IMR-90 (cell line): Measurements from ENCODE around the gene CBFA2T3. TPM values are rescaled to one million over a fixed set of nuclear protein-coding genes. Genes with fewer than 3 reads are reported as not detected.

ENCODE experiments used
- ATAC-seq: fragments of 200-7000 bp; cut with Tn5 transposase; 2 replicates; pipeline ENCODE4 v1.9.1; 2020; ENCODE audit warnings: low read depth, mild to moderate bottlenecking, moderate library complexity
- BruUV-seq: library from RNA; stranded (reverse); fragments of 400-500 nt; replicated peaks from 2 replicates; lab custom pipeline; 2021; lab: Mats Ljungman, UMichigan
- CTCF ChIA-PET: fragments of 300-600 bp; formaldehyde crosslinking; extraction: SDS; loops from one replicate; lab custom pipeline; 2021; ENCODE audit warnings: antibody characterized with exemption; lab: Yijun Ruan, JAX
- POLR2A ChIA-PET: fragments of 300-600 bp; sonication (Branson Sonifier 250); formaldehyde crosslinking; loops from one replicate; lab custom pipeline; 2022; ENCODE audit warnings: antibody characterized with exemption; ENCODE audit not compliant: unreplicated experiment; lab: Charles Lee
- DNase-seq: peaks from one replicate; pipeline ENCODE4 v3.0.0; 2013
- H2AFZ ChIP-seq: replicated peaks from 2 replicates; pipeline ENCODE3; 2013; ENCODE audit warnings: low read length, mild to moderate bottlenecking; ENCODE audit not compliant: poor library complexity
- H2AK5ac ChIP-seq: 2 replicates; pipeline ENCODE4 v1.6.1; 2013; ENCODE audit warnings: low read depth, low read length, inconsistent platforms
- H2AK9ac ChIP-seq: replicated peaks from 2 replicates; pipeline ENCODE3; 2013; ENCODE audit warnings: mild to moderate bottlenecking, low read depth, low read length, moderate library complexity; ENCODE audit not compliant: poor library complexity
- H2BK120ac ChIP-seq: 2 replicates; pipeline ENCODE4 v1.6.1; 2013; ENCODE audit warnings: low read depth, low read length, inconsistent platforms
- H2BK15ac ChIP-seq: 3 replicates; pipeline ENCODE4 v1.6.1; 2013; ENCODE audit warnings: low read depth, low read length, inconsistent platforms
- H2BK20ac ChIP-seq: 2 replicates; pipeline ENCODE4 v1.6.1; 2013; ENCODE audit warnings: low read depth, mild to moderate bottlenecking, inconsistent platforms, low read length, moderate library complexity
- H2BK5ac ChIP-seq: 2 replicates; pipeline ENCODE4 v1.6.1; 2013; ENCODE audit warnings: mild to moderate bottlenecking, low read depth, low read length, inconsistent platforms; ENCODE audit not compliant: poor library complexity, severe bottlenecking
- H3K14ac ChIP-seq: replicated peaks from 2 replicates; pipeline ENCODE4 v1.6.1; 2013; ENCODE audit warnings: low read depth, low read length, inconsistent platforms
- H3K18ac ChIP-seq: 2 replicates; pipeline ENCODE4 v1.6.1; 2013; ENCODE audit warnings: low read depth, low read length, control low read depth
- H3K23ac ChIP-seq: 2 replicates; pipeline ENCODE4 v1.6.1; 2013; ENCODE audit warnings: low read depth, low read length, inconsistent platforms
- H3K27ac ChIP-seq: 2 replicates; pipeline ENCODE4 v1.5.1; 2013; ENCODE audit warnings: mild to moderate bottlenecking, control low read depth, low read length; ENCODE audit not compliant: insufficient read depth
- H3K27me3 ChIP-seq: 2 replicates; pipeline ENCODE4 v1.6.1; 2013; ENCODE audit warnings: low read length; ENCODE audit not compliant: control insufficient read depth, insufficient read depth
- H3K36me3 ChIP-seq: 2 replicates; pipeline ENCODE4 v1.6.1; 2013; ENCODE audit warnings: low read length, mixed read lengths; ENCODE audit not compliant: control insufficient read depth, insufficient read depth
- H3K4ac ChIP-seq: 2 replicates; pipeline ENCODE4 v1.6.1; 2013; ENCODE audit warnings: low read depth, low read length, inconsistent platforms
- H3K4me1 ChIP-seq: 2 replicates; pipeline ENCODE4 v1.6.1; 2013; ENCODE audit warnings: low read length, mixed read lengths; ENCODE audit not compliant: control insufficient read depth, insufficient read depth
- H3K4me2 ChIP-seq: 2 replicates; pipeline ENCODE4 v1.6.1; 2013; ENCODE audit warnings: low read depth, mild to moderate bottlenecking, control low read depth, low read length, moderate library complexity
- H3K4me3 ChIP-seq: 2 replicates; pipeline ENCODE4 v1.5.1; 2013; ENCODE audit warnings: low read depth, mild to moderate bottlenecking, control low read depth, low read length, moderate library complexity; ENCODE audit not compliant: insufficient read depth
- H3K56ac ChIP-seq: 2 replicates; pipeline ENCODE4 v1.6.1; 2013; ENCODE audit warnings: low read length, inconsistent platforms; ENCODE audit not compliant: insufficient read depth; ENCODE audit errors: extremely low read depth
- H3K79me1 ChIP-seq, 2 experiments: 2 replicates each; pipeline ENCODE4 v1.6.1; 2013; ENCODE audit warnings: low read length in 2 of 2, inconsistent platforms in 1 of 2, low read depth in 1 of 2
- H3K9ac ChIP-seq: 2 replicates; pipeline ENCODE4 v1.6.1; 2013; ENCODE audit warnings: low read depth, low read length, control low read depth
- H3K9me1 ChIP-seq: 2 replicates; pipeline ENCODE4 v1.6.1; 2013; ENCODE audit warnings: low read length, inconsistent platforms; ENCODE audit not compliant: insufficient read depth
- H3K9me3 ChIP-seq: 2 replicates; pipeline ENCODE4 v1.6.1; 2013; ENCODE audit warnings: low read length; ENCODE audit not compliant: control insufficient read depth, insufficient read depth
- H4K20me1 ChIP-seq: 2 replicates; pipeline ENCODE4 v1.6.1; 2013; ENCODE audit warnings: low read length, inconsistent platforms; ENCODE audit not compliant: insufficient read depth
- H4K5ac ChIP-seq: 2 replicates; pipeline ENCODE4 v1.6.1; 2013; ENCODE audit warnings: mild to moderate bottlenecking, low read depth, low read length, control low read depth
- H4K8ac ChIP-seq, 2 experiments: 2 replicates each; pipeline ENCODE4 v1.6.1; 2013; ENCODE audit warnings: low read depth in 2 of 2, low read length in 2 of 2, control low read depth in 1 of 2, inconsistent platforms in 1 of 2
- H4K91ac ChIP-seq: 2 replicates; pipeline ENCODE4 v1.6.1; 2013; ENCODE audit warnings: low read depth, low read length, inconsistent platforms; ENCODE audit not compliant: insufficient read depth
- BHLHE40 ChIP-seq: fragments of 150-350 bp; IDR thresholded peaks from 2 replicates; pipeline ENCODE4 v1.6.1; 2016; ENCODE audit warnings: mild to moderate bottlenecking, low read depth, low read length
- CHD1 ChIP-seq: IDR thresholded peaks from 2 replicates; pipeline ENCODE4 v1.6.1; 2012; ENCODE audit warnings: low read depth, low read length, improper control_type of control experiment
- MXI1 ChIP-seq: IDR thresholded peaks from 2 replicates; pipeline ENCODE4 v1.6.1; 2012; ENCODE audit warnings: low read depth, mild to moderate bottlenecking, low read length, moderate library complexity, borderline replicate concordance
- NFE2L2 ChIP-seq: fragments of 150-350 bp; IDR thresholded peaks from 2 replicates; pipeline ENCODE4 v1.6.1; 2016; ENCODE audit warnings: low read depth, mild to moderate bottlenecking, low read length
- RCOR1 ChIP-seq: IDR thresholded peaks from 2 replicates; pipeline ENCODE4 v1.6.1; 2012; ENCODE audit warnings: mild to moderate bottlenecking, low read length, improper control_type of control experiment; ENCODE audit not compliant: insufficient replicate concordance
- RFX5 ChIP-seq: IDR thresholded peaks from 2 replicates; pipeline ENCODE4 v1.8.0; 2012; ENCODE audit warnings: low read depth, mild to moderate bottlenecking, low read length, moderate library complexity
- WGBS, 2 experiments: methylation state at CpG; one replicate each; pipeline versions ENCODE4 v1.1.5 to v1.1.7; 2013; ENCODE audit warnings: missing lambda C conversion rate in 2 of 2; ENCODE audit not compliant: insufficient read length in 1 of 2; ENCODE audit errors: extremely low coverage in 2 of 2; 5-methylcytosine and 5-hydroxymethylcytosine counted together
- dilution Hi-C: fragments of 300-500 bp; cut with HindIII; formaldehyde crosslinking; loops from one replicate; pipeline ENCODE4 v1.14.3; 2018; ENCODE audit warnings: low sequenced_read_pairs; ENCODE audit not compliant: unreplicated experiment
- in situ Hi-C: fragments of 300-500 bp; cut with MboI; formaldehyde crosslinking; loops from 3 replicates; pipeline ENCODE4 v1.14.3; 2019; ENCODE audit warnings: low sequenced_read_pairs, inconsistent platforms, mixed read lengths
- intact Hi-C: fragments of 100-400 bp; cut with micrococcal nuclease; formaldehyde crosslinking; loops from 2 replicates; pipeline ENCODE4 v1.10.0; 2022
- polyA plus RNA-seq, 3 experiments: library from polyadenylated mRNA; depleted of rRNA; stranded (reverse); fragments of >200 nt; gene quantifications; 2 replicates each; pipeline ENCODE4 v1.2.3, GENCODE V29; 2012; ENCODE audit warnings: low replicate concordance in 1 of 3
- total RNA-seq: library from RNA; depleted of rRNA; stranded (reverse); fragments of >200 nt; gene quantifications from 2 replicates; pipeline ENCODE4 v1.2.3, GENCODE V29; 2012
- TF ChIP-seq, protein P1 (sequence below): fragments of 150-350 bp; IDR thresholded peaks from 2 replicates; pipeline ENCODE4 v1.6.1; 2017; ENCODE audit warnings: mild to moderate bottlenecking, antibody characterized with exemption, low read length, low read depth
- TF ChIP-seq, protein P2 (sequence below): fragments of 150-350 bp; IDR thresholded peaks from 2 replicates; pipeline ENCODE4 v1.6.1; 2016; ENCODE audit warnings: low read depth, mild to moderate bottlenecking, low read length, moderate library complexity, borderline replicate concordance
- TF ChIP-seq, protein P3 (sequence below): conservative IDR thresholded peaks from 2 replicates; pipeline ENCODE4 v1.5.1; 2012; ENCODE audit warnings: mild to moderate bottlenecking, low read depth, low read length, improper control_type of control experiment

CBFA2T3 gene
- total and polyA plus RNA-seq, 2 of the 4 experiments (the other 2 are of a cell fraction), result not detected

DNA sequence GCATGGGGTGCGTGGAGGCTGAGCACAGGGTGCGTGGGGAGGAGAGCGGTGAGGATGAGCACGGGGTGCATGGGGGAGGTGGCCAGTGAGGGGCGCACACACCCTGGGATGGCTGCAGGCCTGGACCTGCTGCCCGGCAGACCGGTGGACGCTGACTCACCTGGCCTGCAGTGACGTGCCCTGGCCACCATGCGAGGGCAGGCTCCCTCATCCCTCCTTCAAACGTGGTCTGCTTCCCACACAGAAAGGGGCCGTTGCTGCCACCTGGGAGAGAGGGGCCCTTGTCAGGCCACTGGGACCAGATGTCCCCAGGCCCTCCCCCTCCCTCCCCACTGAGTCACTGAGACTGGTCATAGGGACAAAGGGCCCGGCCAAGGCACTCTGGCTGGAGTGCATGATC is 145.2 kb downstream of the CBFA2T3 start:
- Histone ChIP-seq H3K56ac (no peak overlapping the region), H2AK9ac (no peak overlapping the region), H2BK15ac (no peak overlapping the region), H3K9me1 (no peaks in the 10 kb centered on the region), H3K27me3 (no peaks in the 10 kb centered on the region), H2AK5ac (no peak overlapping the region), H3K4me1 (peaks cover 4% of the 10 kb centered on the region; the same call in 1 of the 2 replicates), H3K23ac (no peak overlapping the region), H3K4me2 (no peak overlapping the region), H3K36me3 (peaks cover 18% of the 10 kb centered on the region; the same call in 1 of the 2 replicates), H4K8ac (no peak overlapping the region), H3K18ac (no peak overlapping the region), H4K91ac (no peak overlapping the region), H3K27ac (no peak overlapping the region), H2BK120ac (no peak overlapping the region), H2BK5ac (no peak overlapping the region), H2BK20ac (no peak overlapping the region), H3K79me1 (no peaks in the 10 kb centered on the region), H2AFZ (no peak overlapping the region), H3K4me3 (no peak overlapping the region), H3K9me3 (no peaks in the 10 kb centered on the region), H3K9ac (no peak overlapping the region), H4K20me1 (peaks cover 3% of the 10 kb centered on the region; the same call in 1 of the 2 replicates), H3K4ac (no peak overlapping the region), H3K14ac (no peak overlapping the region), H4K5ac (no peak overlapping the region)
- ChIA-PET CTCF (no interaction called here), POLR2A (no interaction called here)
- no peak for TF ChIP-seq CHD1
- no peak for TF ChIP-seq BHLHE40
- TF ChIP-seq, protein P1, sequence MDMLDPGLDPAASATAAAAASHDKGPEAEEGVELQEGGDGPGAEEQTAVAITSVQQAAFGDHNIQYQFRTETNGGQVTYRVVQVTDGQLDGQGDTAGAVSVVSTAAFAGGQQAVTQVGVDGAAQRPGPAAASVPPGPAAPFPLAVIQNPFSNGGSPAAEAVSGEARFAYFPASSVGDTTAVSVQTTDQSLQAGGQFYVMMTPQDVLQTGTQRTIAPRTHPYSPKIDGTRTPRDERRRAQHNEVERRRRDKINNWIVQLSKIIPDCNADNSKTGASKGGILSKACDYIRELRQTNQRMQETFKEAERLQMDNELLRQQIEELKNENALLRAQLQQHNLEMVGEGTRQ, result no peak
- TF ChIP-seq NFE2L2, result no peak
- TF ChIP-seq RFX5, result no peak
- TF ChIP-seq, protein P2, sequence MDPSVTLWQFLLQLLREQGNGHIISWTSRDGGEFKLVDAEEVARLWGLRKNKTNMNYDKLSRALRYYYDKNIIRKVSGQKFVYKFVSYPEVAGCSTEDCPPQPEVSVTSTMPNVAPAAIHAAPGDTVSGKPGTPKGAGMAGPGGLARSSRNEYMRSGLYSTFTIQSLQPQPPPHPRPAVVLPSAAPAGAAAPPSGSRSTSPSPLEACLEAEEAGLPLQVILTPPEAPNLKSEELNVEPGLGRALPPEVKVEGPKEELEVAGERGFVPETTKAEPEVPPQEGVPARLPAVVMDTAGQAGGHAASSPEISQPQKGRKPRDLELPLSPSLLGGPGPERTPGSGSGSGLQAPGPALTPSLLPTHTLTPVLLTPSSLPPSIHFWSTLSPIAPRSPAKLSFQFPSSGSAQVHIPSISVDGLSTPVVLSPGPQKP, result no peak
- no peak for TF ChIP-seq RCOR1
- TF ChIP-seq, protein P3, sequence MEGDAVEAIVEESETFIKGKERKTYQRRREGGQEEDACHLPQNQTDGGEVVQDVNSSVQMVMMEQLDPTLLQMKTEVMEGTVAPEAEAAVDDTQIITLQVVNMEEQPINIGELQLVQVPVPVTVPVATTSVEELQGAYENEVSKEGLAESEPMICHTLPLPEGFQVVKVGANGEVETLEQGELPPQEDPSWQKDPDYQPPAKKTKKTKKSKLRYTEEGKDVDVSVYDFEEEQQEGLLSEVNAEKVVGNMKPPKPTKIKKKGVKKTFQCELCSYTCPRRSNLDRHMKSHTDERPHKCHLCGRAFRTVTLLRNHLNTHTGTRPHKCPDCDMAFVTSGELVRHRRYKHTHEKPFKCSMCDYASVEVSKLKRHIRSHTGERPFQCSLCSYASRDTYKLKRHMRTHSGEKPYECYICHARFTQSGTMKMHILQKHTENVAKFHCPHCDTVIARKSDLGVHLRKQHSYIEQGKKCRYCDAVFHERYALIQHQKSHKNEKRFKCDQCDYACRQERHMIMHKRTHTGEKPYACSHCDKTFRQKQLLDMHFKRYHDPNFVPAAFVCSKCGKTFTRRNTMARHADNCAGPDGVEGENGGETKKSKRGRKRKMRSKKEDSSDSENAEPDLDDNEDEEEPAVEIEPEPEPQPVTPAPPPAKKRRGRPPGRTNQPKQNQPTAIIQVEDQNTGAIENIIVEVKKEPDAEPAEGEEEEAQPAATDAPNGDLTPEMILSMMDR, result no peak
- TF ChIP-seq MXI1, result no peak
- ATAC-seq (no peak), DNase-seq (no peak)
- BruUV-seq, result no TSS peak
- WGBS, 2 experiments, result 90% methylated on average over 2 of the region's 13 CpGs; no CpG with 5 or more reads in 1 of the 2 experiments
- in situ Hi-C loops (no loop called here), dilution Hi-C loops (no loop called here), intact Hi-C loops (no loop called here)
